Smooth muscle cell of trachea (primary cell): ENCODE measurements around the gene OR1Q1. TPM values are rescaled to one million over a fixed set of nuclear protein-coding genes. Genes with fewer than 3 reads are reported as not detected.

ENCODE experiments used
- total RNA-seq: library from RNA; depleted of rRNA; stranded (reverse); fragments of >200 nt; gene quantifications from 2 replicates; pipeline ENCODE4 v1.2.1, GENCODE V29; 2014

OR1Q1 gene, protein sequence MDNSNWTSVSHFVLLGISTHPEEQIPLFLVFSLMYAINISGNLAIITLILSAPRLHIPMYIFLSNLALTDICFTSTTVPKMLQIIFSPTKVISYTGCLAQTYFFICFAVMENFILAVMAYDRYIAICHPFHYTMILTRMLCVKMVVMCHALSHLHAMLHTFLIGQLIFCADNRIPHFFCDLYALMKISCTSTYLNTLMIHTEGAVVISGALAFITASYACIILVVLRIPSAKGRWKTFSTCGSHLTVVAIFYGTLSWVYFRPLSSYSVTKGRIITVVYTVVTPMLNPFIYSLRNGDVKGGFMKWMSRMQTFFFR
- not detected in 2 replicates for total RNA-seq

DNA sequence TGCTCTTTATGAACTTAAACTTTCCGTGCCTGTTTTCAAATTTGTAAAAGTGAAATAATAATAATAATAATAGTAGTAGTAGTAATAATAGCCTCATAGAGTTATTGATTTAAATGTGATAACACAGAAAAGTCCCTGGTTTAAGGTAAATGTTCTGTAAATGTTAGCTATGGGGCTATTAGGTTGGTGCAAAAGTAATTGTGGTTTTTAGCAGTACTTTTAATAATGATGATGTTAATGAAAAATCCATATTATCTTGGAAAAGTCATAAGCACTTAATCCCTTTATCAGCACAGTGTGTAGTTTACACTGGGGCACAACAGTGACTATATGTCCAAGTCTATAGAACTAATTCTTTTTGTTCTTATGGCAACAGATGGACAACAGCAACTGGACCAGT lies at the start of gene OR1Q1:
TSS of gene OR1Q1 (plus strand) at position 377 of the 400 bp plus-strand sequence. CDS start at position 377, 0 bp downstream.

DNA sequence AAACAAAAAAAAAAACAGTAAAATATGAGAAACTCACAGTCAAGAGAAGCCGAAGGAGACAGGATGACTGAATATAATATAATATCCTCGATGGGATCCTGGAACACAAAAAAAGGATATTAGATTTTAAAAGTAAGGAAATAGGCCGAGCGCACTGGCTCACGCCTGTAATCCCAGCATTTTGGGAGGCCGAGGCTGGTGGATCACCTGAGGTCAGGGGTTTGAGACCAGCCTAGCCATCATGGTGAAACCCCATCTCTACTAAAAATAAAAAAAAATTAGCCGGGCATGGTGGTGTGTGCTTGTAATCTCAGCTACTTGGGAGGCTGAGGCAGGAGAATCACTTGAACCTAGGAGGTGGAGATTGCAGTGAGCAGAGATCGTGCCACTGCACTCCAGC lies 31.3 kb upstream of the OR1Q1 start, which contains the start of gene OR1L8:
TSS of gene OR1L8 (minus strand) at position 101 of the 400 bp plus-strand sequence. CDS start 14,907 bp downstream, outside the sequence.

DNA sequence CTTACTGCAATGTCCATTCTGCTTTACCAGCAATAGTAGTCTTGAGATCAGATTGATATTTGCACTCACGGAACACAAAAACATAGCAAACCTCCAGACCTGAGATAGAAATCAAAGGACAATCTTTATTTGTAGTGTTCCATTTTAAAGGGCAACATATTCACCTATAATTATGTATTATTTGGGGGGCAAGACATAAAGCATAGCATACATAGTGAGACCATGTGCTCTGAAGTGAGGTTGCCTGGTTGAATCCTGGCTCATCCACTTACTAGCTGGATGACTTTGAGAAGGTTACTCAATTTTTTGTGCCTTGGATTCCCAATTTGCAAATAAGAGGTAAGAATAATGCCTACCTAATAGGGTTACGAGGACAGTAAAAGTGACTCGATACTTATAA lies 43.0 kb downstream of the OR1Q1 start, which contains the start of gene OR1B1:
TSS of gene OR1B1 (minus strand) at position 101 of the 400 bp plus-strand sequence.

DNA sequence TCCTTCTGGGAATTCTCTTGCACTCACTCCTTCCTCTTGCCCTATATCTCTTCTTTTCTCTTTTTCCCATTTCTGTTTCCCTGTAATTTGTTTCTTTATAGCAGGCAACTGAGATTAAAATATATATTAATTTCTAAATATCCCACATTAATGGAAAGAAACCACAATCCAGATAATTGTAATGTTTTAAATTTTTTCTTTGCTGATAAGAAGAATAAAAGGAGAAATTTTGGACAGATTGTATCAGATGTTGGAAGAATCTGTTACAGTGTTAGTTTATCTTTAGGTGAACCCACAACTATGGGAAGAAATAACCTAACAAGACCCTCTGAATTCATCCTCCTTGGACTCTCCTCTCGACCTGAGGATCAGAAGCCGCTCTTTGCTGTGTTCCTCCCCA lies 46.9 kb downstream of the OR1Q1 start, which contains the start of gene OR1L1:
TSS of gene OR1L1 (plus strand) at position 301 of the 400 bp plus-strand sequence. CDS start at position 301, 0 bp downstream.

Other genes with a start within 250 kb of the OR1Q1 start
- gene PTGS1, start 243.7 kb upstream of the OR1Q1 start, total RNA-seq: 44.8 and 67.8 TPM in 2 replicates
- not detected in 2 replicates for gene OR1J1, start 136.8 kb upstream of the OR1Q1 start, total RNA-seq
- not detected in 2 replicates for gene OR1J2, start 103.9 kb upstream of the OR1Q1 start, total RNA-seq
- 0.17 TPM in 1 of 2 replicates, not detected in the other for gene OR1J4, start 95.6 kb upstream of the OR1Q1 start, total RNA-seq
- not detected in 2 replicates for gene OR1N1, start 87.4 kb upstream of the OR1Q1 start, total RNA-seq
- gene OR1N2, start 61.6 kb upstream of the OR1Q1 start, total RNA-seq: not detected in 2 replicates
- gene OR1L8, start 31.4 kb upstream of the OR1Q1 start, total RNA-seq: 0.15 TPM in 1 of 2 replicates, not detected in the other
- not detected in 2 replicates for gene OR1B1, start 42.9 kb downstream of the OR1Q1 start, total RNA-seq
- gene OR1L1, start 47.0 kb downstream of the OR1Q1 start, total RNA-seq: not detected in 2 replicates
- not detected in 2 replicates for gene OR1L3, start 60.4 kb downstream of the OR1Q1 start, total RNA-seq
- gene OR1L4, start 109.3 kb downstream of the OR1Q1 start, total RNA-seq: not detected in 2 replicates
- gene OR1L6, start 127.6 kb downstream of the OR1Q1 start, total RNA-seq: not detected in 2 replicates
- not detected in 2 replicates for gene OR5C1, start 174.2 kb downstream of the OR1Q1 start, total RNA-seq
- gene OR1K1, start 185.4 kb downstream of the OR1Q1 start, total RNA-seq: not detected in 2 replicates
- 28.9 and 32.3 TPM in 2 replicates for gene PDCL, start 213.8 kb downstream of the OR1Q1 start, total RNA-seq